NCI-H128 (cell line): ENCODE results near the gene MBP.

Source experiments
- DNase-seq: peaks from one replicate; lab custom pipeline; 2025; ENCODE audit not compliant: unreplicated experiment; lab: John Stamatoyannopoulos, UW

The MBP gene

DNA sequence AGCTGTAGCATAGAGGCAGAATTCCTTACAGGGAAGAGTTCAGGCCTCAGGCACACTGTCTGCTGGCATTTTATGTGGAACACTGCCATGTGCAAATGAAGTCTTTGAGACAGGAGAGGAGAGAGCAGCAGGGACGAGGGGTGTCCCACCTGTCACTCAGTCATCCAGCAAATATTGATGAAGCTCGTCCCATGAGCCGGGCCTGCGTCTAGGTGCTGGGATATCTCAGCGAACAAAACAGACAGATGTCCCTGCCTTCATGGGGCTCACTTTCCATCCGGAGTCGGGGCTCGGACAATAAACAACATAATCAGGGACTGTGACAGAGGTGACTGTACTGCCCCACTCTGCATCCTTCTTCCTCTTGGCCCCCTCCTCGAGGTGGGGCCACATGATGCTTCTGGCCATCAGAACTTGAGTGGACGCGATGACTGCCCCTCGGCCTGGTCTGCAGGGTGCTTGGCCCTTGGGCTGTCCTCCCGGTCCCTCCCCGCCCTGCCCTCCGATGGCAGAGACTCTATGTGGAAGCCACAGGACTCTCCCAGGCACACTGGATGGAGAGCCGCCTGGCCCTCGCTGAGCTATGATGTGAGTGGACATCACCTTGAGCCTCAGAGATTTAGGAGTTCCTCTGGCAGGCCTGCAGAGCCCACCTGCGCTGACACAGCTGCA, 78.8 kb downstream of the MBP start:
- no peak for DNase-seq

DNA sequence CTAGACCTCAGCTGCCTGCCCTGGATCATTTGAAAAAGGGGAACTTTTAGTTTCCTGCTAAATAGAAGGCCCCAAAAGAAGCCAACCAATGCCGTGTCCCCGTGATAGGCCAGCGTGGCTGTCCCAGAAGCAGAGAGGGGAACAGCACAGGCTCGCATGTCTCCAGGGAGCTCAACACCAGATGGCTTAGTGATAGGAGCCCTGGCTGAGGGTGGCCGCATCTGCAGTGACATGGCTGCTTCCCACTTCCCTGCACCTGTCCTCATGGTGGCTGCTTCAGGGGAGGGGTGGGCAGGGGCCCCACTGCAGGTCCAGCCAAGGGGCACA, 79.6 kb downstream of the MBP start:
- DNase-seq: no peak

GRCh38 chr18:77052297-77052982, 80.1 kb downstream of the MBP start:
- no peak for DNase-seq

DNA sequence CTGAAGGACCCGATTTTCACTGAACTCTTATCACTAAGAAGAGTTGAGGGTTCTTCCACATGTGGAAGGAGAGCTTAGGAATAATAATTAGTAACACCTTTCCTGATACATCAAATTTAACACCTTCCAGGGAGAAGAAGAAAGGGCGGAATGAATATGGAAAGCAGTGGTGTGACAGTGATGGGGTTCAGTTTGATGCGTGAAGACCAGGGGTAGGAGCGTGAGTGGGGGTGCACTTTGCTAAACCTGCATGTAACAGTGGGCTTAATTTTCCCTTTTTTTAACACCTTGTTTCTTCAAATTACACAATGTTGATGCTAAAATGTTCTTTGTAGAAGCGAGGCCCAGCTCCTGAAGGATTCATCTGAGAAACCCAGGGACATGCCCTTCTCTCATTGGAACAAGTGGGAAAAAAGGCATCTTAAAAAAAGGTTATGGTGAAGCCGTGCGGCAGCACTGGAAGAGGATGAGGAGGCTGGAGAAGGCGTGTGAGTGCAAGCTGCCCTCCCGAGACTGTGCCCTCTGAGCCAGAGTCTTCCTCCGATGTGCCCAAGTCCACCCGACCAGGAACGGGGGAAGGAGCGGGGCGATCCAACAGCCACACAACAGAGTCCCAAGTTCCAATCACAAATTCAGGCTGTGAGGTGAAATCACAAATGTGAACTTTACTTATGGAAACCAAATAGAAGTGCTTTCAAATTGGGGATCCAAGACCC, 80.8 kb downstream of the MBP start:
- no peak for DNase-seq

- no peak for DNase-seq
Observed at GRCh38 chr18:77049938-77050337, 82.6 kb downstream of the MBP start.

DNA sequence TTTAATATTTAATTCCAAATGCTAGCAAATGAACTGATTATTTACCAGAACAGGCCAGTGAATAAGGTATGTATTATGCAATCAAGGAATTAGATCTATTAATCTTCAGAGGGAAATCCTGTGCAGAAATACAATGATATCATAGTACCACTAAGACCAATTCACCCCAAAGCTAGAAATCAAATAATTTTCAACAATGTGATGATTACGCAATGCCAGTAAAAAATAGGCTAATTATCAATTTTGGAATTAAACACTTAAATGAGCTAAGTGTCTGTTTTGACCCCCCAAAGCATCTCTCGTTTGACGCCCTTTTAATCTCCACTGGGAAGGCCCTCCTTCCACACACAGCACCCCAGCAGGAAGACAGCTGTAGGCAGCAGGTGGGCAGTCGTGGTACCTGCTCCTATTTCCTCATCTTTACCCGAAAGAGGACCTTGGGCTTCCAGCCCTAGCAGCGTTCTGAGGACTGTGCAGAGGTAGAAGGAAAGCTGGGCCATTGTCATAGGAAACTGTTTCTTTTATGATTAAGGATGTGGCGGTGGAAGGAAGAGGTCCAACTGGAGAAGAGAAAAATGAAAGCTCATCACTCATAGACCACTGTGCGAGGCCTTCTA, 84.7 kb downstream of the MBP start:
- no peak for DNase-seq

- DNase-seq: no peak
Observed at GRCh38 chr18:77046994-77047393, 85.6 kb downstream of the MBP start.

DNA sequence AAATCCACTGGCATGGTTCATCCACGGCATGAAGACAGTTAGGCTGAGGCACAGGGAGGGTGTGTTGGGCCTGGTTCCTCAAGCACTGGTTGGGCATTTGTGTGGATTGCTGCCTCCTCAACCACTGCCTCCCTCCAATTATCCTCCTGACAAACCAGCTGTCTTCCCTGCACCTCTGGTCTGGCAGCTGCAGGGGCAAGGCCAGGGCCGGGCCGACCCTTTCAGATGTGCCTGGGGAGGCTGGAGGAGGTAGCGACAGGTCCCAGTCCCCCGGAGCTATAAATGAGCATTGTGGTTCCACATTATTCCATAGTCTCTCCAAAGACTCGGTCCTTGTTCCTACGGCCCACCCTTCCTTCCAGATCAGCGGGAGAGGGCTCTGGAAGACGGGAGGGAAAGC, 86.2 kb downstream of the MBP start:
- no peak for DNase-seq

- DNase-seq: no peak
Observed at GRCh38 chr18:77045677-77046076, 86.9 kb downstream of the MBP start.

GRCh38 chr18:77044866-77045664, 87.5 kb downstream of the MBP start:
- no peak for DNase-seq

- no peak for DNase-seq
Observed at GRCh38 chr18:77043541-77044280, 88.9 kb downstream of the MBP start.

- no peak for DNase-seq
Observed at GRCh38 chr18:77042583-77042982, 90.0 kb downstream of the MBP start.

- no peak for DNase-seq
Observed at GRCh38 chr18:77039196-77040130, 93.1 kb downstream of the MBP start.

DNA sequence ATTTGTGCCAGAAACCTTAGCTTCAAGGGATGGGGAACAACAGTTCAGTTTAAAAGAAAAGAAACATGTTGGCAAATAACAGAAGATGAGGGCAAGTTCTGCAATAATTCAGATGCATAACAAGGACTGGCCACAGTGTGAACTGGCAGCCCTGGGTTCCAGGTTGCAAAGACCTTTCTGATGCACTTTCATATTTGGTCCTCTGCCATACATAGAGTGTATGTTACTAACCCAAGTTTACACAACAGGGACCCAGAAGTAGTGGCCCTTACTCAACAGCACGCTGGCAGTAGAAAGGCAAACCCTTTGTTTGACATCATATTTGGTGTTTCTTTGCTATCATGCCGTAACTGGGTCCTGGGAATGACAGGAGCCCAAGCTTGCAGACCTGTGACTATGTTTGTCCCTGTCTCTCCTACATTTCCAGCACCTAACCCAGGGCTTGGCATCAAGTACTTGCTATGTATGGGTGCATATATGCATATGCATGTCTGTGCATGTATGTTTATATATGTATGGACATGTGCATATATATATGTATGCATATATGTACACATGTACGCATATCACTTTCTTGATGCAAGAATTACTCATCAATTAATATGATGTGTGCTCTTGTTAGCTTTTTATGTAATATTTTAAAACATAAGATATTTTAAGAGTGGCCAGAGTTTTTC, 94.3 kb downstream of the MBP start:
- DNase-seq: no peak

DNA sequence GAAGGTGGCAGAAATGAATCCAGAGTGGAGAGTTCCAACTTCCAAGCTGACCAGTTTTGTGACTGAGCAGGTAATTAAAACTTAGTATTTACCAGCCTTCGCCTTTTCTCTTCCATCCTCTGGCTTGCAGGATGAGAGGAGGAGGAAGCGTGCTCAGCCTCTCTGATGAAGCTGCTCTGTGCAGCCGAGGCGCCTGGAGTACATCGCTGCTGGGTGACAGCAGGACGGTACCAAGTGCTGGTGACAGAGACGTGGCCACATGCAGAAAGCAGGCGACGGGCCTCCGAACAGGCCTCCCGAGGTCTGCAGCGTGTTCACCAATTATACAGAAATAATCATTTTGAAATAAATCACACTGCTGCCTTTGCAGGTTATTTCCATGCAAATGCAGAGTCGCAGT, 95.0 kb downstream of the MBP start:
- DNase-seq: no peak

- DNase-seq: no peak
Observed at GRCh38 chr18:77035380-77036187, 97.0 kb downstream of the MBP start.

DNA sequence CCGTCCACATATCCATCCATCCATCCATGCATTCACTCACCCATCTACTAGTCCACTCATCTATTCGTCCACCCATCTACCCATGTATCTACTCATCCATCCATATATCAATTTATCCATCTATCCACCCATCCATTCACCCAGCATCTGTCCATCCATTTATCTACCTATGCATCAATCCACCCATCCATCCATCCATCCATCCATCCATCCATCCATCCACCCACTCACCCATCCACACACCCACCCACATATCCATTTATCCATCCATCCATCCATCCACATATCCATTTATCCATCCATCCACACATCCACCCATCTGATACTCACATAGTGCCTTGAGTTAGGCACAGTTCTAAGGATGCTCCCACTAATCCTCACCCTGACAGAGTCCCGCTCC, 99.0 kb downstream of the MBP start:
- no peak for DNase-seq

DNA sequence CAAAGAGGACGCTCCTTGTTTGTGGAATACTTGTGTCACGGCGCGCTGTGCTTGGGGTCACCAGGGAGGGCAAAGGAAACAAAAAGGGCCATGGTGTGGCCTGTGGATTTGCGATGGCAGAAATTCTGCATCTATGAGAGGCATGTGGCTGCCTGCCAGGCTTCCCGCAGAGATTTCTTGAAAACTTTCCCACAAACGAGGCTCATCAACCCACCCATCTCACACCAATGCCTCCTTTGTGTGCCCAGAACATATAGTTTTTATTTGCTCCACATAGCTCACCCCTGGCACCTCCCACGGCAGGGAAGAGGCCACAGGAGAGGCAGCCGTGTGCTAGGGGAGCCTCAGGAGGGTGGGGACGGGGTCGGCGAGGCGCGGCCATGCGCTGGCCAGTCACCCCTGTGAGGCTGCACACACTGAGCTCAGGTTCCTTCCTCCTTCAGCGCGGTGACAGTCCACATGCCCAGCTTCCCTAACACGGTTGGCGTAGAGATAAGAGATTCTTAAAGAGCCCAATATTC, 100.3 kb downstream of the MBP start:
- no peak for DNase-seq
